Activated CD4-positive, alpha-beta T cell treated with anti-CD3 and anti-CD28 coated beads, Interleukin-2, amount 10 ng/mL, durations not matched to agents 24 days and 14 days (primary cell): ENCODE results near the gene NUP37. TPM values are rescaled to one million over a fixed set of nuclear protein-coding genes. Genes with fewer than 3 reads are reported as not detected.

Source experiments
- DNase-seq: peaks from one replicate; pipeline ENCODE4 v3.0.0; 2022
- H3K27ac Mint-ChIP-seq: one replicate; pipeline ENCODE4 v1.8.0; 2022; ENCODE audit warnings: mild to moderate bottlenecking, mixed read lengths
- H3K27me3 Mint-ChIP-seq: one replicate; pipeline ENCODE4 v1.8.0; 2022; ENCODE audit warnings: mixed read lengths
- H3K36me3 Mint-ChIP-seq: one replicate; pipeline ENCODE4 v1.8.0; 2022; ENCODE audit warnings: low read depth, mild to moderate bottlenecking, mixed read lengths
- H3K4me1 Mint-ChIP-seq: one replicate; pipeline ENCODE4 v1.8.0; 2021; ENCODE audit warnings: mixed read lengths
- H3K4me3 Mint-ChIP-seq: one replicate; pipeline ENCODE4 v1.8.0; 2022; ENCODE audit warnings: mild to moderate bottlenecking, moderate library complexity, mixed read lengths
- H3K9me3 Mint-ChIP-seq: one replicate; pipeline ENCODE4 v1.8.0; 2021; ENCODE audit warnings: mixed read lengths
- intact Hi-C: fragments of 100-400 bp; cut with micrococcal nuclease; formaldehyde crosslinking; loops from one replicate; pipeline ENCODE4 v1.15.1; 2023
- total RNA-seq: library from RNA; stranded (reverse); gene quantifications from 2 replicates; pipeline ENCODE4 v1.2.3, GENCODE V29; 2022

NUP37 gene
- total RNA-seq, 1 donor from 2014 or later, result 88.1 TPM

DNA sequence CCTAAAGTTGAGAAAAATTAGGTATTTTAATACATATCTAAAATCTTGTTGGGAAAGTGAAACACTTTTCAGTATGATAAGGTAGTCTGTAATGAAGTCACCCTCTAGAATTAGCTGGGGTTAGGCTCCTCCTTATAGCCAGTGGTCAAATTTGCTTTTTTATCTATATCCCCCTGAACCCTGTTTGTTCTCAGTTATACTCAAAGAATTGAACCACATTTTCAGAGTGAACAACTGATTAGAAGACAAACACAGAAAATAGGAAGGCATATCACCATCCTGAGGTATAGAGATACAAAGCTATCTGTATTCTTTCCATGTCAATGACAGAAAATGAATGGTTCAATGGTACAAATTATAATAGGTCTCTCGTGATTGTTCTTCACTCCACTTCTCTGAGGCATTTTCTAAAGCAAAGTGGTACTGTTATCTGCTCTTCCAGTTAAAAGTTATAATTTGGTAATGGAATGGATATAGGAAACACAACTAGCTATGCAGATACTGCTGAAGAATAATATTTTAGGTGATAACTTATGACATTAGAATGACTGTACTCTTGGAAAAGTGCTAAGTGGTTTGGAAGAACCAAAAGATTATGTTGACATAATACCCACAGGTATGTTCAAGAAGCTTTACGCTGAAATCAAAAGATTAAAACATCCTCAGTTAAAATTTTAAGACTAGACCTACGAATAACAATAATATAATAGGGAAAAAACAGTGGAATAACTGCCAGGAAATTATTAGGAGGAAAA, 85.7 kb downstream of the NUP37 start:
- DNase-seq, result no peak
- Mint-ChIP-seq H3K4me3 (no peak overlapping the region), H3K4me1 (no peaks in the 10 kb centered on the region), H3K27me3 (no peaks in the 10 kb centered on the region), H3K36me3 (peaks cover 55% of the 10 kb centered on the region), H3K27ac (no peak overlapping the region), H3K9me3 (no peaks in the 10 kb centered on the region)
- intact Hi-C loops, result no loop called here

DNA sequence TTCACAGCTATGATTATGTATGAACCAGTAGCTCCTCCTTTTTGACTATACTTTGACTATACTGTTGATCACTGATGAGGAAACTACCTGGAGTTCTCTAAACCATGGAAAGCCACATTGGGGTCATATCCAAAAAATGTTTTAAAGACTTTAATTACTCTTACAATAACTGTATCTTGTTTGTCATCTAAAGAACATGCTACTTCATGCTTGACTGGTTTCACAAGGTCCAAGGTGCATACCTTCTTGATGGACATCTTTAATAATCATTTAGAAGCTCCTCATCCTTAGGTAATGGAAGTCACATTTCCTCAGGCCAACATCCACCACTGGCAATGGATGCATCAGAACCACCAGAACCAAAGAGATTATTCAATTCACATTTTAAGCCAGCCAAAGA, 88.1 kb downstream of the NUP37 start:
- no peaks in the 10 kb centered on the region for H3K27me3 Mint-ChIP-seq
- no peak for DNase-seq

DNA sequence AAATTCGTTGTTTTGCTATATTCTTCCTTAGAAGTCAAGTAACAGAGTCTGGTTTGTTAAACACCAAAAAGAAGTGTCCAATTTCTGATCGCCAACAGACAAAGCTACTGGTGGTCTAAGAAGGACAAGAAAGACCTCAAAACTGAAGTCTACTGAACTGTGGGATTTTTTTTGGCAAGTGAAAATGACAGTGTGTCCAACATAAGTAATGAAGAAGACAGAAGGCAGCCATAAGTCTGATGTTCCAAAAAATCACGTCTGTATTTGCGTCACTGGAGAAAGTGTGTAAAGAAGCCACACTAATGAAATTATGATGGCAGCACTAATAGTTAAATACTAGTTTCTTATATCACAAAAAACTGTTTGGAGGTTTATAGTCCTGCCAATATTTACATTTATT, 90.8 kb downstream of the NUP37 start:
- no peak for DNase-seq
- Mint-ChIP-seq H3K27me3 (no peaks in the 10 kb centered on the region), H3K4me3 (no peak overlapping the region), H3K27ac (no peak overlapping the region), H3K36me3 (peaks cover 30% of the 10 kb centered on the region), H3K4me1 (no peaks in the 10 kb centered on the region), H3K9me3 (no peaks in the 10 kb centered on the region)
- intact Hi-C loops, result no loop called here

More for the DNA sequence above, 88.1 kb downstream of the NUP37 start:
- intact Hi-C loops, result no loop called here
- no peaks in the 10 kb centered on the region for H3K4me1 Mint-ChIP-seq
- no peak overlapping the region for H3K4me3 Mint-ChIP-seq
- H3K36me3 Mint-ChIP-seq, result peaks cover 46% of the 10 kb centered on the region
- H3K27ac Mint-ChIP-seq, result no peak overlapping the region
- H3K9me3 Mint-ChIP-seq, result no peaks in the 10 kb centered on the region

DNA sequence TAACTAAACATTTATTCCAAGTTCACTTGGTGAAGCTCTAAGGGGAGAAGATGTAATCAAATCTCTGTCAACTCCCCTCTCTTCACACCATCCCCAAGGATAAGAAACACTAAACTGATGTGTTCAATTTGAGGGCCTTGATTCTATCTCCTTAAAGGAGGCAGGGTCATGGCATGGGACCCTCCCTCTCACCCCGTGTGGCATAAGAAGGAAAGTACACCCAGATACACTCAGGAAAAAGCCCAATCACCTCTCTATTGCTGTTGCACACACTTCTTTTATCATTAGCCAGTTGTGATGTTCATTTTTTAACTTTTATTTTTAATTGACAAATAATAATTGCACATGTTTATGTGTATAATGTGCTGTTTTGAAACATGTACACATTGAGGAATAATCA, 93.2 kb downstream of the NUP37 start:
- Mint-ChIP-seq H3K27ac (no peak overlapping the region), H3K9me3 (no peaks in the 10 kb centered on the region), H3K27me3 (no peaks in the 10 kb centered on the region), H3K36me3 (peaks cover 22% of the 10 kb centered on the region), H3K4me3 (no peak overlapping the region), H3K4me1 (no peaks in the 10 kb centered on the region)
- intact Hi-C loops, result no loop called here
- no peak for DNase-seq

DNA sequence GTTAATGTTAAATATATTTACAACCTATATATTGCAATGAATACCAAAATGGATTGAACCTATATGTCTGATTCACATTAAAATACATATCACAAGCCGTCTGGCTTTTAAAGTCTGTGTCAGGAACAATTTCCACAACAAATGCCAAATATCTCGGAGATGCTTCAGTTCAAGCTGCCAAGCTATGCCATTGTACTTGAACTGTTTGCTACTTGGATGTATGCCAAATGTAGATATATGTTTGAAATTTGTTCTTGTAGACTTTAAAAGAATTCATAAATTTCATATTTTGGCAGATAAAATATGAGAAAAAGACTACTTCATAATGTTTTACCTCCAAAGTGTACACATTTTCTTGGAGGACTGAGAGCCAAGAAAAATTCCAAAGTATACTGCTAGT, 95.1 kb downstream of the NUP37 start:
- H3K9me3 Mint-ChIP-seq, result no peaks in the 10 kb centered on the region
- intact Hi-C loops, result no loop called here
- DNase-seq, result no peak
- no peaks in the 10 kb centered on the region for H3K4me1 Mint-ChIP-seq
- no peaks in the 10 kb centered on the region for H3K27me3 Mint-ChIP-seq
- no peak overlapping the region for H3K27ac Mint-ChIP-seq
- H3K4me3 Mint-ChIP-seq, result no peak overlapping the region
- H3K36me3 Mint-ChIP-seq, result peaks cover 21% of the 10 kb centered on the region

DNA sequence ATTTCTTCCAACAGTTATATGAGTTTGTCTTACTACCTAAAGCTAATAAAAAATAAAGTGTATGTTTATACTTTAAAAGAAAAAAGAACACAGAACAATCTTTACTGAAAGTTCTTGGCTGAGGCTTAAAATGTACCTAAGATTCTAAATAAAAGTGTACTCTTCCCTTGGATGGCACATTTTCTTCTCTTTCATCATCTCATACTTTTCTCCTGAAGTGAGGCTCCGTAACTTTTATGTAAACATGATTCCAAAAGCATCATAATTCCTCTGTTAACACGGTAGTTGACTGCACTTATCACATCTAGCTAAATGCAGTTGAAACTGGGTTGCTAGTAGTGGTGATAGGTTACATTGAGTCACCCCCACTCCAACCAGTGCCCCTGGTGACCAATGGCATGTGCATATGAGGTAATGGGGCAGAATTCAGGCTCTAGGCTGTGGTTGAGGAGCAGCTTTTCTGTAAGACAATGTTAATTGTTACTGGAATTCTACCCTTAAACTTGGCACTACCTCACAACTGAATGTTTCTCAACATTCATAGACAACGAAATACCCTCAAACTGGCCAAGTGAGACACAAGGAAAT, 96.5 kb downstream of the NUP37 start:
- intact Hi-C loops, result no loop called here
- H3K4me3 Mint-ChIP-seq, result no peak overlapping the region
- H3K9me3 Mint-ChIP-seq, result no peaks in the 10 kb centered on the region
- no peaks in the 10 kb centered on the region for H3K27me3 Mint-ChIP-seq
- no peak for DNase-seq
- peaks cover 16% of the 10 kb centered on the region for H3K36me3 Mint-ChIP-seq
- no peaks in the 10 kb centered on the region for H3K4me1 Mint-ChIP-seq
- H3K27ac Mint-ChIP-seq, result no peak overlapping the region

Other genes with a start within 250 kb of the NUP37 start
- 4.3 and 4.6 TPM in 2 replicates for gene DRAM1, start 242.5 kb downstream of the NUP37 start, total RNA-seq
- gene WASHC3, start 58.1 kb downstream of the NUP37 start, total RNA-seq, result 29.0 and 33.1 TPM in 2 replicates
- gene PARPBP, start 69 bp upstream of the NUP37 start, total RNA-seq, result 22.9 TPM in 2 replicates
- gene PMCH, start 77.7 kb upstream of the NUP37 start, total RNA-seq, result 6.3 and 8.4 TPM in 2 replicates